ENCODE data around the gene ITPRIP. TPM values are rescaled to one million over a fixed set of nuclear protein-coding genes. Genes with fewer than 3 reads are reported as not detected.

The ITPRIP gene
- total and polyA plus RNA-seq, 2 donors (not counting 1 experiment from before 2014, with no cell fraction given), result 6.8 to 18.8 TPM

DNA sequence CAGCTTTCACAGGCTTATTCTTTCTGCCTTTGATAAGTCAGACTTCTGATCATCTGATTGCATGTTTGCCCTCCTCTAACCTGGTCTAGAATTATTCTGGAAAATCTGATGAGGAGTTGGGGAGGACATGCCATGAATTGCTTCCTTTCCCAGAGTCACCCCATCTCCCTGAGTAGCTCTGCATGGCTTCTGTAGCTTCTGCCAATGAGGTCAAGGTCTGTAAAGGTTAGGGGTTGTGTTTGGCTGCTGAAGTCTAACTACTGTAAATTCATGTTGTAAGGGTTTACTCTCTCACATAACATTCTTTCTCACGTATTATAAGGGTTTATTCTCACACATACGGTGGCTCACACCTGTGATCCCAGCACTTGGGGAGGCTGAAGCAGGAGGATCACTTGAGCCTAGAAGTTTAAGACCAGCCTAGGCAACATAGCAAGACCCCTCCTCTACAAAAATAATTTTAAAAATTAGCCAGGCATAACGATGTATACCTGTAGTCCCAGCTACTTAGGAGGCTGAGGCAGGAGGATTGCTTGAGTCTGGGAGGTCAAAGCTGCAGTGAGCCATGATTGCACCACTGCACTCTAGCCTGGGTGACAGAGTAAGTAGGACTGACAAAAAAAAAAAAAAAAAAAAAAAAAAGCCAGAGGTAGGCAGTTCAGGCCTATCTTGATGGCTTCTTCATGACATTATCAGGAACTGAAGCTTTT, 58.6 kb downstream of the ITPRIP start:
- Histone ChIP-seq H3K4me3 (replicated peaks in 1 of 4; ENCODE audit: control extremely low read depth in 1 of 4, insufficient read depth in 1 of 4, low read depth in 3 of 4, low read length in 4 of 4) (no peak overlapping the region), H3K79me2 (ENCODE audit: control insufficient read depth, insufficient read depth, low read length) (no peaks in the 10 kb centered on the region), H3K9me3 (ENCODE audit: control insufficient read depth, insufficient read depth, low read depth, low read length) (no peaks in the 10 kb centered on the region), H3K4me1 (ENCODE audit: control insufficient read depth, extremely low read depth, insufficient read depth, low read length) (no peaks in the 10 kb centered on the region), H3K27me3 (ENCODE audit: control insufficient read depth, insufficient read depth, low read length) (no peaks in the 10 kb centered on the region), H3K9ac (ENCODE audit: insufficient read depth, low read length) (no peak overlapping the region), H4K20me1 (ENCODE audit: control insufficient read depth, extremely low read depth, insufficient read depth, low read length) (no peaks in the 10 kb centered on the region), H3K4me2 (ENCODE audit: extremely low read depth, insufficient read depth, low read length) (no peak overlapping the region), H2AFZ (ENCODE audit: low read length) (no peak overlapping the region), H3K36me3 (ENCODE audit: control insufficient read depth, insufficient read depth, low read length) (no peaks in the 10 kb centered on the region), H3K27ac (ENCODE audit: insufficient read depth, low read length) (no peak overlapping the region)
- no peak for DNase-seq (ENCODE audit: low read depth in 2 of 2)
- TF ChIP-seq EZH2 (IDR thresholded peaks at IDR 0.05; ENCODE audit: low read length, missing control alignments), result no peak
- TF ChIP-seq, protein P1, sequence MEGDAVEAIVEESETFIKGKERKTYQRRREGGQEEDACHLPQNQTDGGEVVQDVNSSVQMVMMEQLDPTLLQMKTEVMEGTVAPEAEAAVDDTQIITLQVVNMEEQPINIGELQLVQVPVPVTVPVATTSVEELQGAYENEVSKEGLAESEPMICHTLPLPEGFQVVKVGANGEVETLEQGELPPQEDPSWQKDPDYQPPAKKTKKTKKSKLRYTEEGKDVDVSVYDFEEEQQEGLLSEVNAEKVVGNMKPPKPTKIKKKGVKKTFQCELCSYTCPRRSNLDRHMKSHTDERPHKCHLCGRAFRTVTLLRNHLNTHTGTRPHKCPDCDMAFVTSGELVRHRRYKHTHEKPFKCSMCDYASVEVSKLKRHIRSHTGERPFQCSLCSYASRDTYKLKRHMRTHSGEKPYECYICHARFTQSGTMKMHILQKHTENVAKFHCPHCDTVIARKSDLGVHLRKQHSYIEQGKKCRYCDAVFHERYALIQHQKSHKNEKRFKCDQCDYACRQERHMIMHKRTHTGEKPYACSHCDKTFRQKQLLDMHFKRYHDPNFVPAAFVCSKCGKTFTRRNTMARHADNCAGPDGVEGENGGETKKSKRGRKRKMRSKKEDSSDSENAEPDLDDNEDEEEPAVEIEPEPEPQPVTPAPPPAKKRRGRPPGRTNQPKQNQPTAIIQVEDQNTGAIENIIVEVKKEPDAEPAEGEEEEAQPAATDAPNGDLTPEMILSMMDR (conservative IDR thresholded peaks at IDR 0.05 in 1 of 2, IDR thresholded peaks at IDR 0.05 in 1 of 2; ENCODE audit: low read depth in 1 of 2, low read length in 2 of 2), result no peak

DNA sequence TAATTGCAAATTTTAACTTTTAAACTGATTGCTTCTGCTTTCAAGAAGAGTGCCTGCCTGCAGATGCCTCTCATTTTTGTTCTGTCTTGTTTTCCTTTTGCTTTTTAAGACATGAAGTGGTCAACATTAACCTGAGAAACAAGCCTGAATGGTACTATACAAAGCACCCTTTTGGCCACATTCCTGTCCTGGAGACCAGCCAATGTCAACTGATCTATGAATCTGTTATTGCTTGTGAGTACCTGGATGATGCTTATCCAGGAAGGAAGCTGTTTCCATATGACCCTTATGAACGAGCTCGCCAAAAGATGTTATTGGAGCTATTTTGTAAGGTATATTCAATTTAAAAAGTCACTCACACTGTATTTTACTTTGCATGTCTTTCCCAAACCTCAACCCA, 60.5 kb downstream of the ITPRIP start:
- H3K79me2 ChIP-seq (ENCODE audit: control insufficient read depth, insufficient read depth, low read length), result no peaks in the 10 kb centered on the region
- H3K36me3 ChIP-seq (ENCODE audit: control insufficient read depth, insufficient read depth, low read length), result no peaks in the 10 kb centered on the region
- H3K27me3 ChIP-seq (ENCODE audit: control insufficient read depth, insufficient read depth, low read length), result no peaks in the 10 kb centered on the region
- no peaks in the 10 kb centered on the region for H4K20me1 ChIP-seq (ENCODE audit: control insufficient read depth, extremely low read depth, insufficient read depth, low read length)
- no peak overlapping the region for H3K27ac ChIP-seq (ENCODE audit: insufficient read depth, low read length)
- TF ChIP-seq, protein P1 (conservative IDR thresholded peaks at IDR 0.05 in 1 of 2, IDR thresholded peaks at IDR 0.05 in 1 of 2; ENCODE audit: low read depth in 1 of 2, low read length in 2 of 2), result no peak
- no peak for TF ChIP-seq EZH2 (IDR thresholded peaks at IDR 0.05; ENCODE audit: low read length, missing control alignments)
- no peak overlapping the region for H3K9ac ChIP-seq (ENCODE audit: insufficient read depth, low read length)
- H3K4me2 ChIP-seq (ENCODE audit: extremely low read depth, insufficient read depth, low read length), result no peak overlapping the region
- H3K4me3 ChIP-seq (replicated peaks in 1 of 4; ENCODE audit: control extremely low read depth in 1 of 4, insufficient read depth in 1 of 4, low read depth in 3 of 4, low read length in 4 of 4), result no peak overlapping the region
- H2AFZ ChIP-seq (ENCODE audit: low read length), result no peak overlapping the region
- H3K9me3 ChIP-seq (ENCODE audit: control insufficient read depth, insufficient read depth, low read depth, low read length), result no peaks in the 10 kb centered on the region
- H3K4me1 ChIP-seq (ENCODE audit: control insufficient read depth, extremely low read depth, insufficient read depth, low read length), result peaks cover 14% of the 10 kb centered on the region
- no peak for DNase-seq (ENCODE audit: low read depth in 2 of 2)

DNA sequence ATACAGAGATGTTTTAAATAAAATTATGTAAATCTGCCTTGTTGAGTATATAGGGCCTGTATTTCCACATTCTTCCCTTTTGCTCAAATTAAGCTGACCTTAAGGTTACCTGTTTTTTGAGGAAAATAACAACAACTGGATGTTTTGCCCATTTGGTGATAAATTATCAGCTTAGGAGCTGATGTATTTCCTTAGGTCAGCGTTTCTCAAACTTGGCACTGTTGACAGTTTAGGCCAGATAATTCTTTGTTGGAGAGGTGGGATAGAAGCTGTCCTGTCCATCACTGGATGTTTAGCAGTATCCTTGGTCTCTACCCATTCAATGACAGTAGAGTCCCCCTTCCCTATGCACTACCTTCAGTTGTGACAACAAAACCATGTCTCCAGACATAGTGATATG, 62.1 kb downstream of the ITPRIP start:
- no peak overlapping the region for H3K4me3 ChIP-seq (replicated peaks in 1 of 4; ENCODE audit: control extremely low read depth in 1 of 4, insufficient read depth in 1 of 4, low read depth in 3 of 4, low read length in 4 of 4)
- no peaks in the 10 kb centered on the region for H3K27me3 ChIP-seq (ENCODE audit: control insufficient read depth, insufficient read depth, low read length)
- H3K79me2 ChIP-seq (ENCODE audit: control insufficient read depth, insufficient read depth, low read length), result no peaks in the 10 kb centered on the region
- H3K4me2 ChIP-seq (ENCODE audit: extremely low read depth, insufficient read depth, low read length), result no peak overlapping the region
- H3K27ac ChIP-seq (ENCODE audit: insufficient read depth, low read length), result no peak overlapping the region
- no peak for DNase-seq (ENCODE audit: low read depth in 2 of 2)
- H3K36me3 ChIP-seq (ENCODE audit: control insufficient read depth, insufficient read depth, low read length), result no peaks in the 10 kb centered on the region
- peaks cover 14% of the 10 kb centered on the region for H3K4me1 ChIP-seq (ENCODE audit: control insufficient read depth, extremely low read depth, insufficient read depth, low read length)
- no peak overlapping the region for H2AFZ ChIP-seq (ENCODE audit: low read length)
- TF ChIP-seq EZH2 (IDR thresholded peaks at IDR 0.05; ENCODE audit: low read length, missing control alignments), result no peak
- TF ChIP-seq, protein P1 (conservative IDR thresholded peaks at IDR 0.05 in 1 of 2, IDR thresholded peaks at IDR 0.05 in 1 of 2; ENCODE audit: low read depth in 1 of 2, low read length in 2 of 2), result no peak
- no peaks in the 10 kb centered on the region for H4K20me1 ChIP-seq (ENCODE audit: control insufficient read depth, extremely low read depth, insufficient read depth, low read length)
- no peak overlapping the region for H3K9ac ChIP-seq (ENCODE audit: insufficient read depth, low read length)
- H3K9me3 ChIP-seq (ENCODE audit: control insufficient read depth, insufficient read depth, low read depth, low read length), result no peaks in the 10 kb centered on the region

All from fibroblast of lung (primary cell).